Stomach (tissue), 4 donors: ENCODE results near the gene ARHGAP1.

ENCODE experiments used
- EP300 ChIP-seq: sonication (generic); formaldehyde crosslinking; IDR thresholded peaks from one replicate; pipeline ENCODE4 v1.6.1; 2017; ENCODE audit warnings: antibody characterized with exemption
- POLR2A ChIP-seq, 4 donors: fragments of 450-650 bp; IDR thresholded peaks; one replicate each; pipeline ENCODE4 v1.6.1; 2016; ENCODE audit warnings: antibody characterized with exemption in 4 of 4, control low read depth in 2 of 4, mild to moderate bottlenecking in 1 of 4, moderate library complexity in 1 of 4
- TF ChIP-seq, protein P1 (sequence below), 7 experiments: fragments of 450-650 bp in 4 of 7; fragments of 200-600 bp in 3 of 7; sonication (generic) in 3 of 7; IDR thresholded peaks; one replicate each; pipeline ENCODE4 v1.5.1; 2016 to 2019; ENCODE audit warnings: antibody characterized with exemption in 7 of 7, control low read depth in 2 of 7, mild to moderate bottlenecking in 1 of 7

DNA sequence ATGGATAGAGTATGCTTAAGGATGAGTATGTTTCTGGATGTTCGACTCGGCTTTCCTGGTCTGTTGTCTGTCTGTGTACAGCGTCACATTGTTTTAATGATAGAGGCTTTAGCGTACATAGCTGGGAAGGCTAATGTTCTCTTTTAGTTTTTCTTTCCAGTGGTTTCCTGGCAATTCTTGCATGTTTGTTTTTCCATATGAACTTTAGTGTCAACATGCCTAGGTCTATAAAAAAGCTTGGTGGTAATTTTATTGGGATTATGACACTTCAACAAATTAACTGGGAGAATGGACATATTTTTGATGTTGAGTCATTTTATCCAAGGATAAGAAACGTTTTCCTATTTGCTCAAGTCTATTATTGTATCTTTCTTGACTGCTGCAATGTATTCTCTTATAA, 36.2 kb upstream of the ARHGAP1 start:
- TF ChIP-seq POLR2A (IDR thresholded peaks at IDR 0.05) (no peak), EP300 (no peak)
- TF ChIP-seq, protein P1, sequence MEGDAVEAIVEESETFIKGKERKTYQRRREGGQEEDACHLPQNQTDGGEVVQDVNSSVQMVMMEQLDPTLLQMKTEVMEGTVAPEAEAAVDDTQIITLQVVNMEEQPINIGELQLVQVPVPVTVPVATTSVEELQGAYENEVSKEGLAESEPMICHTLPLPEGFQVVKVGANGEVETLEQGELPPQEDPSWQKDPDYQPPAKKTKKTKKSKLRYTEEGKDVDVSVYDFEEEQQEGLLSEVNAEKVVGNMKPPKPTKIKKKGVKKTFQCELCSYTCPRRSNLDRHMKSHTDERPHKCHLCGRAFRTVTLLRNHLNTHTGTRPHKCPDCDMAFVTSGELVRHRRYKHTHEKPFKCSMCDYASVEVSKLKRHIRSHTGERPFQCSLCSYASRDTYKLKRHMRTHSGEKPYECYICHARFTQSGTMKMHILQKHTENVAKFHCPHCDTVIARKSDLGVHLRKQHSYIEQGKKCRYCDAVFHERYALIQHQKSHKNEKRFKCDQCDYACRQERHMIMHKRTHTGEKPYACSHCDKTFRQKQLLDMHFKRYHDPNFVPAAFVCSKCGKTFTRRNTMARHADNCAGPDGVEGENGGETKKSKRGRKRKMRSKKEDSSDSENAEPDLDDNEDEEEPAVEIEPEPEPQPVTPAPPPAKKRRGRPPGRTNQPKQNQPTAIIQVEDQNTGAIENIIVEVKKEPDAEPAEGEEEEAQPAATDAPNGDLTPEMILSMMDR (IDR thresholded peaks at IDR 0.05), result no peak
